Fibroblast of skin of right biceps (primary cell): ENCODE results near the gene DAZAP1.
A peak's percentile ranks its signal among the peaks of the same experiment; 100 is the strongest.

Experiments
- DNase-seq: peaks from one replicate; pipeline ENCODE4 v3.0.0-alpha.2; 2013

DAZAP1 gene

DNA sequence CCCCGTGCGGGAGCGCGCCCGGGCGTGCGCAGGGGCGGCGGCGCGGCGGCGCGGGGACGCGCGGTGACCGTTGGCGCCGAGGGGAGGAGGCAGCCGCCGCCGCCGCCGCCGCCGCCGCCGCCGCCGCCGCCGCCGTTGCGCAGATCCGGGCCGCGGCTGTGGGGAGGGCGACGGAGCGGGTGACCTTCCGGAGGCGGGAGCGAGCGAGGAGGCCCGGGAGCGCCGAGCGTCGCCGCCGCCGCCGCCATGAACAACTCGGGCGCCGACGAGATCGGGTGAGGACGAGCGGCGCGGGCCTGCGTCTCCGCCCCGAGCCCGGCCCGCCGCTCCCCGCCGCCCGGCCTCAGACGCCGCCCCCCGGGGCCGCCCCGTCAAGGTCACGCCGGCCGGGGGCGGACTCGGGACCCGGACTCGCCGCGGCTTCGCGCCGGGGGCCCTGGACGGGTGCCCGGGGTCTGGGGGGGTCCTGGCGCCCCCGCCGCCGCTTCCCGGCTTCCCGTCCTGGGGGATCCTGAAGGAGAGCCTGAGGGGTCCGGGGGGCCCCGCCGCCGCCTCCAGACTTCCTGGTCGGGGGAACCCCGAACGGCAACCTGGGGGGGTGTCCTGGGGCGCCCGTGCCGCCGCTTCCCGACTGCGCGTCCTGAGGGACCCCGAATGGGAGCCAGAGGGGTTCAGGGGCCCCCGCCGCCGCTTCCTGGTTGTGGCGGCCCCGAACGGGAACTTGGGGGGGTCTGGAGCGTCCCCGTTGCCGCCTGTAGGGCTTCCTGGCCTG is at the start of gene DAZAP1:
DAZAP1 (plus strand) TSS at position 59 of the 772 bp plus-strand sequence; CDS start at position 247, 188 bp downstream.
- no peak for DNase-seq

DNA sequence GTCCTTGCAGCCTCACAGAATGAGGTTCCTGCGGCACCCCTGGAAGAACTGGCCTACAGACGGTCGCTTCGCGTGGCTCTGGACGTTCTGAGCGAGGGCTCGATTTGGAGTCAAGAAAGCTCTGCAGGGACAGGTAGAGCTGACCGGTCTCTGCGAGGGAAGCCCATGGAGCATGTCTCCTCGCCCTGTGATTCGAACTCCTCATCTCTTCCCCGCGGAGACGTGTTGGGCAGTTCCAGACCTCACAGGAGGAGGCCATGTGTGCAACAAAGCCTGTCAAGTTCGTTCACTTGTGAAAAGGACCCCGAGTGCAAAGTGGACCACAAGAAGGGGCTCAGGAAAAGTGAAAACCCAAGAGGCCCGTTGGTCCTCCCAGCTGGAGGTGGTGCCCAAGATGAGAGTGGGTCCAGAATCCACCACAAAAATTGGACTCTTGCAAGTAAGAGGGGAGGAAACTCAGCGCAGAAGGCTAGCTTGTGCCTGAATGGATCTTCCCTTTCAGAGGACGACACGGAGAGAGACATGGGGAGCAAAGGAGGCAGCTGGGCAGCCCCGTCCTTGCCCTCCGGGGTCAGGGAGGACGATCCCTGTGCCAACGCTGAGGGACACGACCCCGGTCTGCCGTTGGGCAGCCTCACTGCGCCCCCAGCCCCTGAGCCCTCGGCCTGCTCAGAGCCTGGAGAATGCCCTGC is 47.1 kb upstream of the DAZAP1 start:
- DNase-seq: no peak

DNA sequence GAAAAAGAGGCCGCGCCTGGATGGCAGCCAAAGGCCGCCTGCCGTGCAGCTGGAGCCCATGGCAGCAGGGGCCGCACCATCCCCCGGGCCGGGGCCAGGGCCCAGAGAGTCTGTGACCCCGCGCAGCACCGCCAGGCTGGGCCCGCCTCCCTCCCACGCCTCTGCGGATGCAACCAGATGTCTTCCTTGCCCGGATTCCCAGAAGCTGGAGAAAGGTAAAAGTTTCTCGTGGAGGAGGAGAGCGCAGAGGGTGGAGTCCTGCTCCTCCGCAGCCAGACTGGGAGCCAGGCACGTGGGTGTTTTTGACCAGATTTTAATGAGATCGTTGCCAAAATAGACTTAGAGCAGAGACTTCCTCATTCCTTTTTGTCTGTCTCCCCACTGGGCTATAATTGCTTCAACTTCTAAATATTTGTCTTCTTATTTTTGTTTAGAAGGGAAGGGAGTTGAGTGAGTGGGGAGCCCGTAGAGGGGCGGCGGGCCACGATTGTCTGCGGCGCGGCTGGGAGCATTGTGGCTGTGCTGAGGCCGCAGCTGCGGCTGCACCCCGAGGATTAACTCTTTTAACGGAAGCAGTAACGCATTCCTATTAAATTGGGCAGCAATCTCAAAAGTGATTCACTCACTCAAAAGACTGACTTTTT is 46.4 kb upstream of the DAZAP1 start:
- peak; percentile 84 for DNase-seq

DNA sequence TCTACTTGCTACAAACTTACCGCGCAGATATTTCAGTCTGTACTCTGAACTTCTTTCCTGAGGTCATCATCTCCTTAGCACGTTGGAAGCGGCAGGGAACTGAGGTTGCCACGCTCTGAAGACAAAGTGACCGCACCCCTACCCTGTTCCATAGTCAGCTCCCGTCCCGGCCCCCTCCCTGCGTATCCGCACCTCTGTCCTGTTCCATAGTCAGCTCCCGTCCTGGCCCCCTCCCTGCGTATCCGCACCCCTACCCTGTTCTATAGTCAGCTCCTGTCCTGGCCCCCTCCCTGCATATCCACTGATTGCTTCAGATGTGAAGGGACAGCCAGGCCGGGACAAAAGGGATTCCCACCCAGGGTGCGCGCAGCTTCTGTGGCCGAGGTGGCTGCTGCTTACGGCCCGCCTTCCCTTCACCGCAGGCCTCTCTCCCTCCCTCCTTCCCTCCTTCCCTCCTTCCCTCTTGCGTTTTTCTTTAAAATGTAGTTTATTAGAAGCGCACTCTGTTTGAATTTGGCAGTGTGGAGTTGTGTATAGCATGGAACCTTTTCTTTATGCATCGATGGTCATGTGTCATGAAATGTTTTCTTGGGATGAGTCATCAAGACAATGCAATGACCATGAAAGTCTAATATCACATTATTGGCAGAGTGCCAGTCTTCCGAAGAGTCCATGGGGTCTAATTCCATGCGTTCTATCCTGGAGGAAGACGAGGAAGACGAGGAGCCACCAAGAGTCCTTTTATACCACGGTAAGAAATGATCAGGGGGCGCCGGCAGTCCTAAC is 45.6 kb upstream of the DAZAP1 start:
- DNase-seq: peak; percentile 91

DNA sequence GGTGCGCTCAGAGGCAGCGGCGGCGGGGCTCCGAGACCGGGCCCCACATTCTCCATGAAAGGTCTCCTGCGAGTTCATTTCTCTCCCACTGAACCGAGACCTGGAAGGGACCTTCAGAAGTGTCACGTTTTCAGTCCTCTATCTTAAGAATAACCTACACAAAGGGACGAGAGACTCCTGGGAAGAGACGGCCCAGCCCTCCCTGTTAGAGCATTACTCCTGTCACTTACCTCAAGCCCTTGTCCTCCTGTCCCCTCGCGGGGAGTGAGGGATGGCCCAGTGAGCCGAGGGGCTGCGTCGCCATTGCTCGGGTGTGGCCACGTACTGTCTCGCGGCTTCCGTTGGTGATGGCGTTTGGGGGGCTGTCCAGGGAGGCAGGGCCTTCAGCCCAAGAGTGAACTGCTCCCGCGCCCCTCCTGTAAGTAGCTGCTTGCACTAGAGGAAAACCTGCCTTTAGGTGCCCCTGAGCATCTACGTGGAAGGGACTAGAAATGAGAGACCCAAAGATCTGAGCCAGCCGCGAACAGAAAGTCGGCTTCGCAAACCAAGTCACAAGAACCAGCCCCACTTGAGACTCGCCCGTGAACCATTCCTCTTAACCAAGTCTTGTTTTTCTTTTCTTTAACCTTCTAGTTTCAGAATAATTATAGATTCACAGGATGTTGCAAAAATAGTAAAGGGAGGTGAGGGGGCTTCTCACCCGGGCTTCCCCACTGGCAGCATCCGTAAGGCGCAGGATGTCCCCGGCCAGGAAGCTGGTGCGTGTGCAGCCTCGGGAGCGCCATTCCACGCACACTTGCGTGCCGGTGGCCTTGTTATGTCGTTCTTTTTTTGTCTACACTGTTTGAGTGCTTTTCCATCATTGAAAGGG is 44.8 kb upstream of the DAZAP1 start:
- no peak for DNase-seq

DNA sequence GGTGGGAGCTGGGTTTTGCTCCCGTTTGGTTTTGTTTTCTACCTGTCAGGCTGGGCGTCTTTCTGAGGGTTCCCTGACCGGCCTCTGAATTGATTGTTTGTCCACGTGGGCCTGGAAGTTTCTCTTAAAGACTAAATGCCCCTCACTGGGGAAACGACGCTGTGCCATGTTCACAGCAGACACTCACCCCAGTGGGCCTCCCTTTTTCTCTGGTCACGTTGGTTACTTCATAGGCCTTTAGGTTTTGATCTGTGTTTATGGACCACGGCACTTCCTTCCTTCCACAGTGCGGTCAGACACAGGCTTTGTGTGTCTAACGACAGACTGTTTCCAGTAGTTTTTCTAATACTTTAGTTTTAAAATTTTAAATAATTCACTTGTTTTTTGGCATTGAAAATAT is 43.8 kb upstream of the DAZAP1 start:
- no peak for DNase-seq

DNA sequence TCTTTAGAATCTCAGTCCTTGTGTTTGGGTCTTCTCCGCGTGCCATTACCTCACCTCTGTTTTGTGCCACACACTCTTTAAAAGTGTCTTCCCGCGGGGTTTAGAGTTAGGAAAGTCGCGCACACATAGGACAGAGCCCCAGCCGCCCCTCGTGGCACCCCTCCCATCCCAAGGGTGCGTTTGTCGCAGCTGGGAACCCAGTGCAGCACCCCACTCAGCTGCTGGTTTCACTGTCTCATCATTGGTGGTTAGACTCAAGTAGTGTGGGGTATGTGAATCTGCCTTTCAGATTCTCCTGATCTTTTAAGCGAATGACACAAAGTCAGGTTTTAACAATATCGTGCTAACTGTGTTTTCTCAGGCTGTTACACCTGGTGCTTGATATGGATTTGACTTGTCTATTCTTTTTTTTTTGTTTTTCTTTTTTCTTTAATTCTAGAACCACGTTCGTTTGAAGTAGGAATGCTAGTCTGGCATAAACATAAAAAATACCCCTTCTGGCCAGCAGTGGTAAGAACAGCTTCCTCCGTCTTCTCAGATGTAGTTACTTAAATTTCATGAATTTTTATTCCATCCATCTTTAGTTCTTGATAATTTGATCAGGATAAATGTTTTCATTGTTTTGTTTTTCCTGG is 43.2 kb upstream of the DAZAP1 start:
- no peak for DNase-seq

DNA sequence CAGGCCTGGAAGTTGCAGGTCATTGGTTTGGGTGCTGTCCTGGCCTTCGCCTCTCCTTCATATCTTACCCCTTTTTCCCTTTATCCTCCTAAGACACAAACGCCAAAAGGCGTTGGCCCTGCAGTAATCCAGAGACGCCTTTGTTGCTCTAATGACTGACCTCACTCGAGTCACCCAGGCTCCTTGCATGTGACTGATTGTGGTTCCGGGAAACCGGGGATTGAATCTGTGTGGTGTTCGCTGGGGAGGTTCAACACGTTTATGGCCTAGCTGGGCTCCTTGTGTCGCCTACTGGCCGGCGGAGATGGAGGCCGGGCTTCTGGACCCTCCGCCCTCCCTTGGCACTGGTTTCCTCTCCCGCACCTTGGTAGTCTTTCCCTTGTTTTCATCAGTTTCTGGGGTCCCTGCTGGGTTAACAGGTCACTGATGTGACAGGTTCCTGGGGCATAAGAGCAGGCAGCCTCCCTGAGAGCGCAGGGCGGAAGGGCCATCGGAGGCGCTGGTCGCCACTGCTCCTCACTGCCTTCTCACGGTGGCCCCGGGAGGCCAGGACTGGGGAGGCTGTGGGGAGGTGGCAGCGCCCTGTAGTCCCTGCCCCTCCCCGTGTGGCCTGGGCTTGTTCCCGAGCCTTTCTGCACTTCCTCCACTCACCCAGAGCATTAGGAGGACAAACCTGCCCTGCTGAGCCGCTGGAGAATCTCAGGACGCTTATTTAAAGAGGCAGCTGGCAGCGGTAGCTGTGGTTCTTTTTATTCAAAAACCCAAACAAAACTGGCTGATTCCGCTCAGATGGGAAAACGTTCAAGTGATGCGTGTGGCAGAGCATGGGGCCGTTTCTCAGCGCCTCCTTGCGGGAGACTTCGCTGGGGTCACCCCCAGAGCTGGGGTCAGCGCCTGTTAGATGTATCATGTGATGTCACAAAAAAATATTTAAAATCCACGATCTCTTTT is 41.8 kb upstream of the DAZAP1 start:
- DNase-seq: no peak

DNA sequence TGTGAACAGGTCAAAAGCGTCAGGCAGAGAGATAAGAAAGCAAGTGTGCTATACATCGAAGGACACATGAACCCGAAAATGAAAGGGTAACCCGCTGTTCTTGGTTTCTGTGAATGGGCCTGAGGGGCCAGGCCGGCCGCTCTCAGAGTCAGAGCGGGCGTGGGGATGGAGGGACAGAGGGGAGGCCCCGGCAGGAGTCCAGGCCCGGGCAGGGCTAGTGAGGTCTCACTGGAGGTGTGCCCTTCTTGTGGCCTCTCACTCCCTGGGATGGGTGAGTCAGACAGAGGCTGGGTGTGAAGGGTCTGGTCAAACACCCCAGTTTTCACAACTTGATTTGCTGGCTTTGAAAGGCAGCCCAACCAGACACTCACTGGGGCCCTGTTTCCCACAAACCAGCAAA is 41.1 kb upstream of the DAZAP1 start:
- no peak for DNase-seq

DNA sequence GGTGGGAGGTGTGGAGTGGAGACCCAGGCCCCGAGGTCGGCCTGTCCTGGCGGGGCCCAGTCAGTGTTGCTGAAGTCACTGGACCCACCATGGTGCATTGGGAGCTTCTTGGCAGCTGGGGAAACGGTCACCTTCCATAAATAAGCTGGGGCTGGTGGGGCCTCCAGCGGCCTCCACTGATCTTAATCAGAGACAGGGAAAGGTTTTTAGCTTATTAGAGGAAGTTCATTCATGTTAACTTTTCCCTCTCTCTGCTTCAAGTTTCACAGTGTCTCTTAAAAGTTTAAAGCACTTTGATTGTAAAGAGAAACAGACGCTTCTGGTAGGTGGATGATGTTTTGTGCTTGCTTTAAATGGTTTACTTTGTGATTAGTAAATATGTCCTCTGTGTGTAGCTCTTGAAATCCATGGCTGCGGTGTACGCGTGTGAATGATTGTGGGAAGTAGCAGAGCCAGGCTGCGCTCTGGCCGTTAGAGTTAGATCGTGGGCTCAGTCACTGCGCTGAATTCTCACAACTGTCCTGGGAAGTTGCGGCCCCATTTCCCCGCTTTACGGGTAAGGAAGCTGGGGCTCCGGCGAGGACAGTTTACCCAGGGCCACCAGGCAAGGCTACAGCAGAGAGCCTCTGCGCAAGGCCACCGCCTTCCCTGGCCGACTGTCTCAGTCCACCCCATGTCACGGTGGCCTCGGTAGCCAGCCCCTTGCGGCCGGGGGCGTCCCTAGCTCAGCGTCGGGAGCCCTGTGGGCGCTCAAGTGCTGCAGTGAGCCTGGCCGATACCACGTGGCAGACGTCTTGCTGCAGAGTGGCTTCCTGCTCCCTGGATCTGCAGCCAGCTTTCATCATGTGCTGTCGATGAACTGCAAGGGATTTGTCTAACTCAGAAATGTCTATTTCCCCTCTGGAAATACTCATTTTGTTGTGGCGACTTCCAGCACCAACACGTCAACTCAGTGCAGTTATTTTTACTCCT is 40.2 kb upstream of the DAZAP1 start:
- no peak for DNase-seq

DNA sequence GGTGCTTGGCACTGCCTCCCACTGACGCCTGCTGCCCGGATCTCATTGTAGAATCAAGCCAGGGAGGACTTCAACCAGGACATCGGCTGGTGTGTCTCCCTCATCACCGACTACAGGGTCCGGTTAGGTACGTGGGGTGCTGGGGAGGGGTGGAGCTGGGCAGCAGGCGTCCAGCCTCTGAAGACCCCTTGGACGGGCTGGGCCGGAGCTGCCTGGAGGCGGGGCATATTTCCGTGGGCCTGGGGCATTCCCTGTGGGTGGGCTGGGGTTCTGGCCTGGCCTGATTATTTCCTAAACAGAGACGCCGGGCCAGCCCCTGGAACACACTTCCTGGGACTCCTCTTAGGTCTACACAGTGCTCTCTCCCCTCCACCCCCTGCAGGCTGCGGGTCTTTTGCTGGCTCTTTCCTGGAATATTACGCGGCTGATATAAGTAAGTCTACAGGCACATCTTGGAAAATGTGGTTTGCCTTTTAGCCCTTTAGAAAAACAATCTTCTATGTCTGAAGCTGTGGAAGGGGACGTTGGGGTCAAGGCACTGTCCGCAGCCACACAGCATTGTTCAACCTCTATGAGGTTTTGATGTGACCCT is 38.1 kb upstream of the DAZAP1 start:
- no peak for DNase-seq

DNA sequence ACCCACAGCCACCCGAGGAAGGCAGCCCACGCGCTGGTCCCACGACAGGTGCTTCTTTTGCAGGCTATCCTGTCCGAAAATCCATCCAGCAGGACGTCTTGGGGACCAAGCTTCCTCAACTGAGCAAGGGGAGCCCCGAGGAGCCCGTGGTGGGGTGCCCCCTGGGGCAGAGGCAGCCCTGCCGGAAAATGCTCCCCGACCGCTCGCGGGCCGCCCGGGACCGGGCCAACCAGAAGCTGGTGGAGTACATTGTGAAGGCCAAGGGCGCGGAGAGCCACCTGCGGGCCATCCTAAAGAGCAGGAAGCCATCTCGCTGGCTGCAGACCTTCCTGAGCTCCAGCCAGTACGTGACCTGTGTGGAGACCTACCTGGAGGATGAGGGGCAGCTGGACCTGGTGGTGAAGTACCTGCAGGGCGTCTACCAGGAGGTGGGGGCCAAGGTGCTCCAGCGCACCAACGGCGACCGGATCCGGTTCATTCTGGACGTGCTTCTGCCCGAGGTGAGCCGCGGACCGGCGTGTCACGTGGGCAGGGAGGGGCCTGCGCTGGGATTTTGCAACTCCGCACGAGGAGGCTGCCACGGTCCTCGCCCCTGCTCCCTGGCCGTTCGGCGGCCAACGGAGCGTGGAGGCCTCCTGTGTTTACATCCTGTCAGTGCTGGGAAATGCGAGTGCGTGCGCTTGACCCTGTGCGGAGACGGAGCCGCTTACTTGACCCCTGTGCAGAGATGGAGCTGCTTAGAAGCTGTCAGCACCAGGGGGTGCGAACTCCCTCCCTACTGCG is 36.6 kb upstream of the DAZAP1 start:
- DNase-seq: no peak

DNA sequence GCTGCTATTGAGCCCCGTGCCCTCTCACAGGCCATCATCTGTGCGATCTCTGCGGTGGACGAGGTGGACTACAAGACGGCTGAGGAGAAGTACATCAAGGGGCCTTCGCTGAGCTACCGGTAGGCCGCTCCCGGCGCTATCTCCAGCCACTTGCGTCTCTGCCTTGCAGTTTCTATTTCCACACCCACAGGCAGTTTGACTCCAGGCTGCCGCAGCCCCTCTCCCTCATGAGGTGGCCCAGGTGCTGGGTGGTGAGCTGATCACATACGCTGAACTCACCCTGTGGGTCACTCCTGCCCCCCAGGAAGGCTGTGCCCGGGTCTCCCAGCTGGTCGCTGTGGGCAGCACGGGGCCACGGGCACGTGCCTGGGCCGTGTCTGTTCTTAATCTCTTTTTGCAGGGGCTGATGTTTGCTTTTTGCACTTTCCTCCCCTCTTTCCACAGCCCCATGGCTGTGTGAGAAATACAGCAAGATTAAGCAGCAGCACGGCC is 34.3 kb upstream of the DAZAP1 start:
- no peak for DNase-seq

DNA sequence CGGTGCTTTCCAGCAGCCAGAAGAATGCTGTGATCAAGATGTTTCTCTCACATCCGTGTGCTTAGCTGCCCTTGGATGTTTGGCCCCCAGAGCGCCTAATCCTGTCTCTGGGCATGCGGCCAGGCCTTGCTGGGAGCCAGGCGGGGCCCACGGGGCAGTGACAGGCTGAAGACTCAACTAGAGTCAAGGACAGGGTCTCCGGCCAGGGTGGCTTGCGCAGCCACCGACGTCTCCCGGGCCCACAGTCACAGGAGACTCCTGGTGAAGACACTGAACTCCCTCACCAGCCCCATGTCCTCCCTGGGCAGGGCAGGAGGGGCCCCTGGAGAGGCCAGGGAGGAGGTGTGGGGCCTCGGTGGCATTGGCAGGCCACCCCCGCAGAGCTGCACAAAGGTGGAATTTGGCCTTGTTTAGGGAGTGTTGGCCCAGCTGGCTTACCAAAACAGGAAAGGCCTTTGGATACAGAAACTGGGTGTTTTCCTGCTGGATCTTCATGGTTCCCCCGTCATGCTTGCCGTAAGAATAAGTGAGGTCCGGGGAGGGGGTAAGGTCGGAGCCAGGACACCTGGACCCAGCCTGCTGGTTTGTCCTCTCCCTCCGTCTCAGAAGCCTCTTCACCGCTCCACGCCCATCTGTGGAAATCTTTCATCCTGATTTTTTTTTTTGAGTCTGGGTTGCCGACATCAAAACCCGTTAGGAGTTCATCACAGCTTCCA is 33.7 kb upstream of the DAZAP1 start:
- no peak for DNase-seq

DNA sequence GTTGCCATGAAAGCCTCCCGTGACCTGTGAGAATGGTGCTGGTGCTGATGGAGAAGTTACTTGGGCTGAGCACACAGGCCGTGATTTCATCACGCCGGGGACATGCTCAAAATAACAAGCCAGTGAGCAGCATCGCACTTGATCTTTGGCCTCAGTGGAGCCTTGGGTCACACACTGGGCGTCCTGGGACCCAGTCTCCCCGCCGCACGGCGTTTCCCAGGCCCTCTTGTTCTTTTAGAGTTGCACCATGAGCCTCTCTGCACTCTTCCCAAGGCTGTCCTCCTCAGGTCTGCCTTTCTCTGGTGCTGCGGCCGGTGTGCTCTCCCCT is 33.2 kb upstream of the DAZAP1 start:
- DNase-seq: no peak

DNA sequence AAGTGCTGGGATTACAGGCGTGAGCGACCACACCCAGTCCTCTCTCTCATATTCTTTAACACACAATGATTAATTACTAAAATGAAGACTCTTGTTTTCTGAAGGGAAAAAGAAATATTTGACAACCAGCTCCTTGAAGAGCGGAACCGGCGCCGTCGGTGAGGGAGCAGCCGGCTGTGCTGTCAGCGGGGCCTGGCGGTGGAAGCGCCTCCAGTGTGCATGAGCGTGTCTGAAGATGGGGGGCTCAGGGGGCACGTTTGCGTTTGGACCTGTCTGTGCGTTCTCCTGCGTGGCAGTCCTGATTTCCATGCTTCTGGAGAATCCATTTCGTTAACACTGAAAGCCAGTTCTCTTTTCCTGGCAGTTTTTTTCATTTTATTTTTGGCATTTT is 31.0 kb upstream of the DAZAP1 start:
- DNase-seq: no peak
